Measurements from ENCODE around the gene FAIM2.

Gene FAIM2

GRCh38 chr12:49878021-49878420 is 25.7 kb downstream of the FAIM2 start:
- intact Hi-C loops (cut with DNase I; ENCODE audit: low total_unique reads), result no loop called here
- Histone ChIP-seq H3K27me3 (peaks cover 0 to 3% of the 10 kb centered on the region in 2 donors), H3K4me3 (no peak overlapping the region)

GRCh38 chr12:49877066-49877465 is 26.6 kb downstream of the FAIM2 start:
- Histone ChIP-seq H3K27me3 (peaks cover 0 to 3% of the 10 kb centered on the region in 2 donors), H3K36me3 (no peaks in the 10 kb centered on the region), H3K4me3 (no peak overlapping the region), H3K27ac (no peak overlapping the region), H3K9me3 (no peaks in the 10 kb centered on the region), H3K4me1 (no peaks in the 10 kb centered on the region)
- intact Hi-C loops (cut with DNase I; ENCODE audit: low total_unique reads), result no loop called here
- DNase-seq, result no peak
- no peak for TF ChIP-seq CTCF (IDR thresholded peaks at IDR 0.05)

More at GRCh38 chr12:49878021-49878420, 25.7 kb downstream of the FAIM2 start:
- H3K9me3 ChIP-seq, result no peaks in the 10 kb centered on the region
- no peak overlapping the region for H3K27ac ChIP-seq
- TF ChIP-seq CTCF (IDR thresholded peaks at IDR 0.05), result no peak
- no peaks in the 10 kb centered on the region for H3K36me3 ChIP-seq
- DNase-seq, result no peak
- no peaks in the 10 kb centered on the region for H3K4me1 ChIP-seq

- Histone ChIP-seq H3K9me3 (no peaks in the 10 kb centered on the region), H3K4me3 (no peak overlapping the region), H3K27me3 (peaks cover 0 to 3% of the 10 kb centered on the region in 2 donors), H3K4me1 (no peaks in the 10 kb centered on the region), H3K36me3 (no peaks in the 10 kb centered on the region), H3K27ac (no peak overlapping the region)
- intact Hi-C loops (cut with DNase I; ENCODE audit: low total_unique reads), result no loop called here
- TF ChIP-seq CTCF (IDR thresholded peaks at IDR 0.05), result no peak
- DNase-seq, result no peak
Observed at GRCh38 chr12:49876070-49876469, 27.6 kb downstream of the FAIM2 start.

GRCh38 chr12:49875115-49875720 is 28.5 kb downstream of the FAIM2 start:
- intact Hi-C loops (cut with DNase I; ENCODE audit: low total_unique reads), result no loop called here
- Histone ChIP-seq H3K4me3 (no peak overlapping the region), H3K4me1 (no peaks in the 10 kb centered on the region), H3K27ac (no peak overlapping the region), H3K9me3 (no peaks in the 10 kb centered on the region), H3K36me3 (no peaks in the 10 kb centered on the region), H3K27me3 (peaks cover 0 to 3% of the 10 kb centered on the region in 2 donors)
- TF ChIP-seq CTCF (IDR thresholded peaks at IDR 0.05), result no peak
- no peak for DNase-seq

- Histone ChIP-seq H3K9me3 (no peaks in the 10 kb centered on the region), H3K4me1 (peaks cover 0 to 5% (median 0%) of the 10 kb centered on the region in 4 donors), H3K36me3 (no peaks in the 10 kb centered on the region), H3K4me3 (no peak overlapping the region), H3K27me3 (peaks cover 0 to 5% of the 10 kb centered on the region in 2 donors), H3K27ac (no peak overlapping the region)
- DNase-seq, result no peak
- intact Hi-C loops (cut with DNase I; ENCODE audit: low total_unique reads), result no loop called here
- no peak for TF ChIP-seq CTCF (IDR thresholded peaks at IDR 0.05)
Observed at GRCh38 chr12:49874142-49874897, 29.4 kb downstream of the FAIM2 start.

Data from tibial artery (tissue), 4 donors.